HEK293 (cell line): ENCODE data around the gene RGL3.

ENCODE experiments used
- CTCF ChIA-PET: fragments of 350-600 bp; formaldehyde crosslinking; extraction: SDS; loops from one replicate; lab custom pipeline; 2021; ENCODE audit warnings: antibody characterized with exemption; lab: Yijun Ruan, JAX
- POLR2A ChIA-PET: fragments of 300-600 bp; formaldehyde crosslinking; extraction: SDS; loops from one replicate; lab custom pipeline; 2020; ENCODE audit warnings: antibody characterized with exemption, inconsistent platforms; lab: Yijun Ruan, JAX
- H3K27ac ChIP-seq: fragments of 200-500 bp; sonication (Bioruptor generic); 2 replicates; pipeline ENCODE4 v1.5.1; 2014; ENCODE audit warnings: low read depth, low read length, control low read depth, inconsistent platforms; ENCODE audit errors: extremely low read depth
- H3K36me3 ChIP-seq, 2 experiments: fragments of 200-500 bp in 1 of 2; sonication (Bioruptor generic) in 1 of 2; 1 replicate in 1 of 2; 2 replicates in 1 of 2; pipeline ENCODE4 v1.5.1; 2014 to 2017; ENCODE audit warnings: inconsistent platforms in 2 of 2, low read length in 2 of 2; ENCODE audit not compliant: control insufficient read depth in 2 of 2, insufficient read depth in 1 of 2
- H3K4me1 ChIP-seq: fragments of 200-500 bp; sonication (Bioruptor generic); 2 replicates; pipeline ENCODE4 v1.5.1; 2014; ENCODE audit warnings: mild to moderate bottlenecking, low read length, inconsistent platforms; ENCODE audit not compliant: control insufficient read depth, insufficient read depth
- H3K4me3 ChIP-seq: 2 replicates; pipeline ENCODE4 v1.5.1; 2011; ENCODE audit warnings: low read depth, mild to moderate bottlenecking, control low read depth, low read length, moderate library complexity
- H3K9me3 ChIP-seq: fragments of 200-500 bp; sonication (Bioruptor generic); 2 replicates; pipeline ENCODE4 v1.5.1; 2014; ENCODE audit warnings: low read depth, low read length, inconsistent platforms; ENCODE audit not compliant: control insufficient read depth, insufficient read depth
- EGR2 ChIP-seq: fragments of 450-650 bp; formaldehyde crosslinking; IDR thresholded peaks from 2 replicates; pipeline ENCODE4 v1.5.1; 2016; ENCODE audit warnings: low read depth, missing biosample characterization, missing genetic modification characterization
- GLI4 ChIP-seq: fragments of 450-650 bp; formaldehyde crosslinking; IDR thresholded peaks from 2 replicates; pipeline ENCODE4 v1.5.1; 2016; ENCODE audit warnings: missing biosample characterization, missing genetic modification characterization
- HOXA7 ChIP-seq: sonication (generic); formaldehyde crosslinking; IDR thresholded peaks from 2 replicates; pipeline ENCODE4 v1.8.1; 2022; ENCODE audit warnings: missing genetic modification reagents, borderline replicate concordance
- IKZF3 ChIP-seq: fragments of 450-650 bp; IDR thresholded peaks from 2 replicates; pipeline ENCODE4 v1.5.0; 2018; ENCODE audit warnings: missing biosample characterization, mild to moderate bottlenecking, missing genetic modification characterization, moderate library complexity
- KLF16 ChIP-seq: fragments of 450-650 bp; formaldehyde crosslinking; IDR thresholded peaks from 2 replicates; pipeline ENCODE4 v1.5.1; 2017; ENCODE audit warnings: missing biosample characterization, missing genetic modification characterization
- MZF1 ChIP-seq: fragments of 450-650 bp; formaldehyde crosslinking; IDR thresholded peaks from 2 replicates; pipeline ENCODE4 v1.5.1; 2017; ENCODE audit warnings: missing biosample characterization, missing genetic modification characterization, borderline replicate concordance
- OSR2 ChIP-seq: fragments of 450-650 bp; formaldehyde crosslinking; IDR thresholded peaks from 2 replicates; pipeline ENCODE4 v1.5.1; 2016; ENCODE audit warnings: missing biosample characterization, missing genetic modification characterization
- PRDM1 ChIP-seq: fragments of 450-650 bp; formaldehyde crosslinking; IDR thresholded peaks from 2 replicates; pipeline ENCODE4; 2016; ENCODE audit warnings: missing biosample characterization, missing genetic modification characterization
- PRDM10 ChIP-seq: fragments of 450-650 bp; formaldehyde crosslinking; IDR thresholded peaks from 2 replicates; pipeline ENCODE4 v1.5.1; 2016; ENCODE audit warnings: missing biosample characterization, missing genetic modification characterization
- RBAK ChIP-seq: fragments of 450-650 bp; formaldehyde crosslinking; IDR thresholded peaks from 2 replicates; pipeline ENCODE4 v1.5.1; 2016; ENCODE audit warnings: missing biosample characterization, missing genetic modification characterization
- REST ChIP-seq: fragments of 450-650 bp; formaldehyde crosslinking; IDR thresholded peaks from 2 replicates; pipeline ENCODE4 v1.5.1; 2016; ENCODE audit warnings: missing biosample characterization, missing genetic modification characterization
- SCRT2 ChIP-seq: fragments of 450-650 bp; formaldehyde crosslinking; IDR thresholded peaks from 2 replicates; pipeline ENCODE4 v1.5.1; 2016; ENCODE audit warnings: missing biosample characterization, missing genetic modification characterization
- SP3 ChIP-seq: fragments of 450-650 bp; formaldehyde crosslinking; IDR thresholded peaks from 2 replicates; pipeline ENCODE4 v1.5.1; 2016; ENCODE audit warnings: missing biosample characterization, missing genetic modification characterization
- SP7 ChIP-seq: fragments of 450-650 bp; formaldehyde crosslinking; IDR thresholded peaks from 2 replicates; pipeline ENCODE4 v1.5.1; 2016; ENCODE audit warnings: missing biosample characterization, missing genetic modification characterization
- ZBTB10 ChIP-seq: fragments of 450-650 bp; formaldehyde crosslinking; IDR thresholded peaks from 2 replicates; pipeline ENCODE4 v1.5.1; 2016; ENCODE audit warnings: missing biosample characterization, missing genetic modification characterization
- ZBTB21 ChIP-seq: fragments of 450-650 bp; formaldehyde crosslinking; IDR thresholded peaks from 2 replicates; pipeline ENCODE4 v1.5.1; 2017; ENCODE audit warnings: missing biosample characterization, missing genetic modification characterization
- ZBTB6 ChIP-seq: fragments of 450-650 bp; formaldehyde crosslinking; IDR thresholded peaks from 2 replicates; pipeline ENCODE4 v1.5.1; 2017; ENCODE audit warnings: missing biosample characterization, missing genetic modification characterization
- ZNF132 ChIP-seq: fragments of 450-650 bp; formaldehyde crosslinking; IDR thresholded peaks from 2 replicates; pipeline ENCODE4 v1.5.1; 2017; ENCODE audit warnings: missing biosample characterization, missing genetic modification characterization, borderline replicate concordance
- ZNF248 ChIP-seq: fragments of 450-650 bp; formaldehyde crosslinking; IDR thresholded peaks from 2 replicates; pipeline ENCODE4 v1.5.1; 2017; ENCODE audit warnings: missing biosample characterization, missing genetic modification characterization
- ZNF555 ChIP-seq: fragments of 450-650 bp; formaldehyde crosslinking; conservative IDR thresholded peaks from 2 replicates; pipeline ENCODE4 v1.5.1; 2017; ENCODE audit warnings: missing biosample characterization, mild to moderate bottlenecking, missing genetic modification characterization, inconsistent platforms
- ZNF571 ChIP-seq: fragments of 450-650 bp; formaldehyde crosslinking; IDR thresholded peaks from 2 replicates; pipeline ENCODE4 v1.5.0; 2017; ENCODE audit warnings: missing biosample characterization, missing genetic modification characterization
- ZNF610 ChIP-seq: fragments of 450-650 bp; formaldehyde crosslinking; IDR thresholded peaks from 2 replicates; pipeline ENCODE4 v1.5.1; 2016; ENCODE audit warnings: missing biosample characterization, missing genetic modification characterization, borderline replicate concordance
- ZNF626 ChIP-seq: fragments of 450-650 bp; sonication (Bioruptor Pico); formaldehyde crosslinking; IDR thresholded peaks from 2 replicates; pipeline ENCODE4 v1.5.1; 2018; ENCODE audit warnings: missing biosample characterization, missing genetic modification characterization, inconsistent platforms
- ZNF629 ChIP-seq: fragments of 450-650 bp; formaldehyde crosslinking; IDR thresholded peaks from 2 replicates; pipeline ENCODE4 v1.5.1; 2017; ENCODE audit warnings: missing biosample characterization, missing genetic modification characterization
- ZSCAN18 ChIP-seq: fragments of 450-650 bp; formaldehyde crosslinking; IDR thresholded peaks from 2 replicates; pipeline ENCODE4 v1.5.1; 2016; ENCODE audit warnings: missing biosample characterization, missing genetic modification characterization

The RGL3 gene

GRCh38 chr19:11346104-11346940 lies 72.8 kb downstream of the RGL3 start, which contains the start of the genes CCDC159 and TMEM205:
Gene CCDC159 (plus strand): TSS chr19:11346519. CDS start chr19:11346607, 88 bp downstream.
Gene TMEM205 (minus strand): TSS chr19:11346268. CDS start chr19:11345619, 649 bp downstream.
- CTCF ChIA-PET, result interaction anchor here (0.8 to 2.1 kb wide), 6 partner anchors 34 to 136 kb away, joined by 3 to 19 read pairs (median 3); no protein-coding TSS in a partner anchor
- no peaks in the 10 kb centered on the region for H3K9me3 ChIP-seq
- peak within 1 kb of the TSS; percentile 55; the same call in 1 of the 2 replicates for H3K27ac ChIP-seq
- H3K4me3 ChIP-seq, result peak within 1 kb of the TSS; percentile 72
- peaks cover 0 to 10% of the 10 kb centered on the region in 2 experiments; a peak in 1 of 3 replicates for H3K36me3 ChIP-seq
- POLR2A ChIA-PET, result interaction anchor here (0.6 to 3.2 kb wide), 12 partner anchors 15 to 188 kb away, joined by 3 to 36 read pairs (median 5); partner anchors contain the start of genes ODAD3, PRKCSH and SWSAP1
- H3K4me1 ChIP-seq, result no peaks in the 10 kb centered on the region
- peak; percentile 94 for TF ChIP-seq IKZF3 (tag by site-specific recombination)
- TF ChIP-seq HOXA7 (CRISPR knock-in tag), result no peak
- TF ChIP-seq OSR2 (tag by site-specific recombination), result peak; percentile 77
- peak; percentile 93 for TF ChIP-seq SP3
- peak; percentile 98 for TF ChIP-seq SCRT2 (tag by site-specific recombination)
- no peak for TF ChIP-seq ZNF571 (tag by site-specific recombination)
- no peak for TF ChIP-seq ZNF248 (tag by site-specific recombination)
- TF ChIP-seq GLI4, result no peak
- peak; percentile 66; the same call in 1 of the 2 replicates for TF ChIP-seq SP7 (tag by site-specific recombination)
- no peak for TF ChIP-seq ZSCAN18 (tag by site-specific recombination)
- TF ChIP-seq ZNF626 (tag by site-specific recombination), result no peak
- TF ChIP-seq ZNF132, result no peak
- peak; percentile 42; the same call in 1 of the 2 replicates for TF ChIP-seq ZBTB10 (tag by site-specific recombination)
- peak; percentile 78; the same call in 1 of the 2 replicates for TF ChIP-seq ZBTB6
- peak; percentile 86 for TF ChIP-seq REST (tag by site-specific recombination)
- no peak for TF ChIP-seq ZNF610 (tag by site-specific recombination)
- no peak for TF ChIP-seq MZF1 (tag by site-specific recombination)
- no peak for TF ChIP-seq EGR2
- peak; percentile 65 for TF ChIP-seq PRDM10 (tag by site-specific recombination)
- no peak for TF ChIP-seq RBAK
- peak; percentile 80 for TF ChIP-seq KLF16 (tag by site-specific recombination)
- TF ChIP-seq ZNF555 (tag by site-specific recombination), result no peak
- TF ChIP-seq PRDM1 (tag by site-specific recombination), result no peak
- TF ChIP-seq ZBTB21 (tag by site-specific recombination), result peak; percentile 60; the same call in 1 of the 2 replicates
- peak; percentile 91 for TF ChIP-seq ZNF629
